ENCODE results near the gene ARHGAP26. TPM values are rescaled to one million over a fixed set of nuclear protein-coding genes. Genes with fewer than 3 reads are reported as not detected.

ARHGAP26 gene
- total and polyA plus RNA-seq, 2 experiments from 2014 or later = 9.5 to 16.8 TPM

GRCh38 chr5:143206196-143207053 lies 436.2 kb downstream of the ARHGAP26 start:
- ATAC-seq (no peak), DNase-seq (ENCODE audit: low spot score) (no peak)
- Histone ChIP-seq H3K36me3 (ENCODE audit: insufficient read depth) (no peaks in the 10 kb centered on the region), H2AFZ (no peak overlapping the region), H3K27ac (ENCODE audit: low read depth) (no peak overlapping the region), H3K4me1 (ENCODE audit: insufficient read depth) (peaks cover 4% of the 10 kb centered on the region; the same call in 1 of the 2 replicates), H3K4me2 (no peak overlapping the region), H3K27me3 (ENCODE audit: insufficient read depth) (no peaks in the 10 kb centered on the region), H3K79me2 (replicated peaks; ENCODE audit: insufficient read depth) (no peaks in the 10 kb centered on the region), H3F3A (replicated peaks; ENCODE audit: low read depth) (no peaks in the 10 kb centered on the region), H4K20me1 (replicated peaks; ENCODE audit: insufficient read depth) (no peaks in the 10 kb centered on the region), H3K9me2 (ENCODE audit: insufficient read depth) (0 out of 2 replicates have a peak, but pooled peaks cover 5% of the 10 kb centered on the region), H3K4me3 (no peak overlapping the region)
- TF ChIP-seq STAT1 (IDR thresholded peaks at IDR 0.05; ENCODE audit: unreplicated experiment) (no peak), REST (IDR thresholded peaks at IDR 0.05; ENCODE audit: unreplicated experiment) (no peak), JUNB (IDR thresholded peaks at IDR 0.05; ENCODE audit: unreplicated experiment) (no peak), POLR2AphosphoS5 (IDR thresholded peaks at IDR 0.05; ENCODE audit: low read depth) (no peak), CREB1 (CRISPR knock-in tag; IDR thresholded peaks at IDR 0.05; ENCODE audit: low read depth) (no peak), EZH2phosphoT487 (IDR thresholded peaks at IDR 0.05; ENCODE audit: unreplicated experiment) (no peak), ZNF114 (CRISPR knock-in tag; IDR thresholded peaks at IDR 0.05) (no peak), ETS1 (IDR thresholded peaks at IDR 0.05) (no peak), ZNF331 (CRISPR knock-in tag; IDR thresholded peaks at IDR 0.05; ENCODE audit: low read depth) (no peak), NANOG (IDR thresholded peaks at IDR 0.05; ENCODE audit: borderline replicate concordance) (no peak), CTCF (conservative IDR thresholded peaks at IDR 0.05; ENCODE audit: low read depth in 2 of 2) (no peak), ZNF462 (CRISPR knock-in tag; IDR thresholded peaks at IDR 0.05) (no peak)
- Mint-ChIP-seq H3K4me1 (peaks cover 14% of the 10 kb centered on the region; the same call in 2 of the 3 replicates), H3K36me3 (ENCODE audit: low read depth) (peaks cover 3% of the 10 kb centered on the region; the same call in 2 of the 3 replicates), H3K27me3 (ENCODE audit: insufficient read depth, low read depth, poor library complexity) (no peaks in the 10 kb centered on the region), H3K4me3 (no peak overlapping the region), H3K9me3 (peaks cover 2% of the 10 kb centered on the region; the same call in 1 of the 3 replicates), H3K27ac (peak overlapping the region; percentile 28; the same call in 1 of the 2 replicates)

Measured in GM23338 (cell line).